Measurements from ENCODE around the gene MRPS18A. TPM values are rescaled to one million over a fixed set of nuclear protein-coding genes. Genes with fewer than 3 reads are reported as not detected.

Gene MRPS18A
- total and polyA plus RNA-seq, 2 experiments from 2014 or later: 58.6 to 62.7 TPM

DNA sequence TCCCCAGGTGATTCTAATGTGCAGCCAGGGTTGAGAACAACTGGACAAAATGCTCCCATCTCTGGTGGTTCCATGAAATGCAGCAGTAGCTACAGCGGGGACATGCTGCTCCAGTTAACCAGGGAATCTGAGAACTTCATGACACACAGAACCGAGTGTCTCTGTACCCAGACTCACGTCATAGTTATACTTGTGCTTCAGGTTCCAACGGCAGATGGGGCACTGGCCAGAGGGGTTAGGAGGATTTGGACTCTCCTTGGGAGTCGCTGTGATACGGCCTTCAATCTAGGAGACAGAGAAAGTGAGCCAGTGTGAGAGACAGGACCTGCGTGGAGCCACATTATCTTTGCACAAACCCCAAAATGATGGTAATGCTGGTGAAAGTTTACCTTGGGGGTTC, 9.2 kb downstream of the MRPS18A start:
- H3K79me2 ChIP-seq (replicated peaks; ENCODE audit: insufficient read depth): peaks cover 35% of the 10 kb centered on the region
- peaks cover 8% of the 10 kb centered on the region; the same call in 1 of the 2 replicates for H3K36me3 ChIP-seq (ENCODE audit: insufficient read depth)
- peaks cover 2% of the 10 kb centered on the region for H3K27me3 Mint-ChIP-seq (ENCODE audit: insufficient read depth, low read depth, poor library complexity)
- no peak overlapping the region for H3K4me2 ChIP-seq
- peaks cover 7% of the 10 kb centered on the region for H3K4me1 Mint-ChIP-seq
- no peaks in the 10 kb centered on the region for H3K4me1 ChIP-seq (ENCODE audit: insufficient read depth)
- H3K27ac ChIP-seq (ENCODE audit: low read depth): no peak overlapping the region
- no peak overlapping the region for H3K4me3 Mint-ChIP-seq
- H3K9me3 Mint-ChIP-seq: no peaks in the 10 kb centered on the region
- no peak overlapping the region for H3K4me3 ChIP-seq
- H3K27ac Mint-ChIP-seq: no peak overlapping the region
- no peak for ATAC-seq
- TF ChIP-seq EZH2 (IDR thresholded peaks at IDR 0.05; ENCODE audit: low read depth, unreplicated experiment) (no peak), ETS1 (IDR thresholded peaks at IDR 0.05) (no peak), CREB1 (CRISPR knock-in tag; IDR thresholded peaks at IDR 0.05; ENCODE audit: low read depth) (no peak), NANOG (IDR thresholded peaks at IDR 0.05; ENCODE audit: borderline replicate concordance) (no peak), ZNF114 (CRISPR knock-in tag; IDR thresholded peaks at IDR 0.05) (no peak), POLR2AphosphoS5 (IDR thresholded peaks at IDR 0.05; ENCODE audit: low read depth) (no peak), JUNB (IDR thresholded peaks at IDR 0.05; ENCODE audit: unreplicated experiment) (no peak), ZNF331 (CRISPR knock-in tag; IDR thresholded peaks at IDR 0.05; ENCODE audit: low read depth) (no peak)
- no peak overlapping the region for H2AFZ ChIP-seq
- no peaks in the 10 kb centered on the region for H3F3A ChIP-seq (replicated peaks; ENCODE audit: low read depth)
- H4K20me1 ChIP-seq (replicated peaks; ENCODE audit: insufficient read depth): peaks cover 28% of the 10 kb centered on the region
- no peaks in the 10 kb centered on the region for H3K27me3 ChIP-seq (ENCODE audit: insufficient read depth)
- H3K9me2 ChIP-seq (ENCODE audit: insufficient read depth): no peaks in the 10 kb centered on the region
- no peak for DNase-seq (ENCODE audit: low spot score)
- peaks cover 34% of the 10 kb centered on the region for H3K36me3 Mint-ChIP-seq (ENCODE audit: low read depth)

DNA sequence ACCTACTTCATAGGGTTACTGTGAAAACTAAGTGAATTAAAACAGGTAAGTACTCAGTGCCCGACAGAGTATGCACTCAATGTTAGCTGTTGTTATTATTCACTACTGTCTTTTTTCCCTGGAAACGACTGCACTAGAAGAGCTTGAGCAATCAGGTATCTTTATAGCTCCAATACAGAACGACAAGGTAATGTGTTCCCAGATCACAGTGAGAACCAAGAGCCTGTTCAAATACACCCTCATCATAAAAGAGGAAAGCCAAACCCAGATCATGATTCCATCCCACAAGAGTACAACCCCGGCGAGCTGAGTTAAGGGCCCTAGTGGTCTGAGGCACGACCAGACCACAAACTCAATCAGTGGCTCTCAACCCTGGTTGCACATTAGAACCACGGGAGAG, 9.8 kb downstream of the MRPS18A start:
- H4K20me1 ChIP-seq (replicated peaks; ENCODE audit: insufficient read depth): peaks cover 22% of the 10 kb centered on the region
- peaks cover 8% of the 10 kb centered on the region; the same call in 1 of the 2 replicates for H3K36me3 ChIP-seq (ENCODE audit: insufficient read depth)
- Mint-ChIP-seq H3K4me3 (no peak overlapping the region), H3K27ac (no peak overlapping the region), H3K4me1 (peaks cover 3% of the 10 kb centered on the region), H3K27me3 (ENCODE audit: insufficient read depth, low read depth, poor library complexity) (peaks cover 2% of the 10 kb centered on the region), H3K9me3 (no peaks in the 10 kb centered on the region), H3K36me3 (ENCODE audit: low read depth) (peaks cover 38% of the 10 kb centered on the region)
- no peak for DNase-seq (ENCODE audit: low spot score)
- no peak overlapping the region for H3K27ac ChIP-seq (ENCODE audit: low read depth)
- peaks cover 29% of the 10 kb centered on the region for H3K79me2 ChIP-seq (replicated peaks; ENCODE audit: insufficient read depth)
- H3K4me2 ChIP-seq: no peak overlapping the region
- no peaks in the 10 kb centered on the region for H3K9me2 ChIP-seq (ENCODE audit: insufficient read depth)
- no peak overlapping the region for H2AFZ ChIP-seq
- H3K4me3 ChIP-seq: no peak overlapping the region
- ATAC-seq: no peak
- no peaks in the 10 kb centered on the region for H3F3A ChIP-seq (replicated peaks; ENCODE audit: low read depth)
- H3K4me1 ChIP-seq (ENCODE audit: insufficient read depth): no peaks in the 10 kb centered on the region
- H3K27me3 ChIP-seq (ENCODE audit: insufficient read depth): no peaks in the 10 kb centered on the region
- TF ChIP-seq ZNF331 (CRISPR knock-in tag; IDR thresholded peaks at IDR 0.05; ENCODE audit: low read depth): no peak
- no peak for TF ChIP-seq POLR2AphosphoS5 (IDR thresholded peaks at IDR 0.05; ENCODE audit: low read depth)
- TF ChIP-seq EZH2phosphoT487 (IDR thresholded peaks at IDR 0.05; ENCODE audit: unreplicated experiment): no peak
- no peak for TF ChIP-seq ZNF462 (CRISPR knock-in tag; IDR thresholded peaks at IDR 0.05)
- no peak for TF ChIP-seq EZH2 (IDR thresholded peaks at IDR 0.05; ENCODE audit: low read depth, unreplicated experiment)
- no peak for TF ChIP-seq ETS1 (IDR thresholded peaks at IDR 0.05)
- TF ChIP-seq, protein P1, sequence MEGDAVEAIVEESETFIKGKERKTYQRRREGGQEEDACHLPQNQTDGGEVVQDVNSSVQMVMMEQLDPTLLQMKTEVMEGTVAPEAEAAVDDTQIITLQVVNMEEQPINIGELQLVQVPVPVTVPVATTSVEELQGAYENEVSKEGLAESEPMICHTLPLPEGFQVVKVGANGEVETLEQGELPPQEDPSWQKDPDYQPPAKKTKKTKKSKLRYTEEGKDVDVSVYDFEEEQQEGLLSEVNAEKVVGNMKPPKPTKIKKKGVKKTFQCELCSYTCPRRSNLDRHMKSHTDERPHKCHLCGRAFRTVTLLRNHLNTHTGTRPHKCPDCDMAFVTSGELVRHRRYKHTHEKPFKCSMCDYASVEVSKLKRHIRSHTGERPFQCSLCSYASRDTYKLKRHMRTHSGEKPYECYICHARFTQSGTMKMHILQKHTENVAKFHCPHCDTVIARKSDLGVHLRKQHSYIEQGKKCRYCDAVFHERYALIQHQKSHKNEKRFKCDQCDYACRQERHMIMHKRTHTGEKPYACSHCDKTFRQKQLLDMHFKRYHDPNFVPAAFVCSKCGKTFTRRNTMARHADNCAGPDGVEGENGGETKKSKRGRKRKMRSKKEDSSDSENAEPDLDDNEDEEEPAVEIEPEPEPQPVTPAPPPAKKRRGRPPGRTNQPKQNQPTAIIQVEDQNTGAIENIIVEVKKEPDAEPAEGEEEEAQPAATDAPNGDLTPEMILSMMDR (conservative IDR thresholded peaks at IDR 0.05; ENCODE audit: low read depth in 2 of 2): no peak
- TF ChIP-seq JUNB (IDR thresholded peaks at IDR 0.05; ENCODE audit: unreplicated experiment): no peak
- no peak for TF ChIP-seq ZNF114 (CRISPR knock-in tag; IDR thresholded peaks at IDR 0.05)
- no peak for TF ChIP-seq CREB1 (CRISPR knock-in tag; IDR thresholded peaks at IDR 0.05; ENCODE audit: low read depth)

Measured in GM23338 (cell line).